ENCODE results near the gene C8B.

- no peak for TF ChIP-seq EZH2 (IDR thresholded peaks at IDR 0.05)
- no peak for TF ChIP-seq POLR2AphosphoS5 (IDR thresholded peaks at IDR 0.05; ENCODE audit: borderline replicate concordance, low read depth, low read length)
Observed at GRCh38 chr1:56929492-56929891, 36.3 kb downstream of the C8B start.

Data from SK-N-MC (cell line).